Measurements from ENCODE around the gene TRMT112. TPM values are rescaled to one million over a fixed set of nuclear protein-coding genes. Genes with fewer than 3 reads are reported as not detected.

The TRMT112 gene
- 100 to 1,000 TPM; 235 to 248 TPM for total RNA-seq

DNA sequence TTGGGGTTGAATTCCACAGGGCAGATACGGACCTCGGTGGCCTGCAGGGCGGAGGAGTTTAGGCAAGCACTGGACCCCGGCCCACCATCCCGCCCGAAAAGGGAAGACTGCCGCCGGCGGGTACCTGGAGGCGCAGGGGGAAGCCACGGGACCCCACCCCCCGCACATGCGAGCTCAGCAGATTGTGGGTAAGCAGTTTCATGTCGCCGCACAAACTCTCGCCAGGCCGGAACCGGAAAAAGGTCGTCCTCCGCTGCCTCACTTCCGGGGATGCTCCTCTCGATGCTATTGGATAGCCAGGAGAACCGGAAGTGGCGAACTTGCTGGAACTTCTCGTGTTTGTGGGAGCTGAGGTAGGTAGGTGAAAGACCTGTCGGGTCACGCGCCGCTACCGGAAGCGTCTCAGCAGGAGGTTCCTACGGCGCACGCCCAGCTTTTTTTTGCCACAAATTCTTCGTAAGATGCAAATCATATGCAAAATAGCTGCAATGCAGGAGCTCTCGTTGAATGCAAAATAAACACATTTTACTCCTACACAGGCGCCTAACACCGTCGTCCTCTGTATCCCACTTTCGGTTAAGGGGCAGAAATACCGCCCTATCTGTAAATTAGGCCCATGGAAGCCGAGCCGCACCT lies at the start of gene TRMT112:
TRMT112 (minus strand) TSS at position 235 of the 636 bp plus-strand sequence; CDS start at position 202, 33 bp downstream.
- DNase-seq: peak; percentile 95
- no peaks in the 10 kb centered on the region for H3K9me3 Mint-ChIP-seq
- H3K27ac Mint-ChIP-seq: peak within 1 kb of the TSS; percentile 100
- H3K36me3 Mint-ChIP-seq: peaks cover 35% of the 10 kb centered on the region
- H3K4me1 Mint-ChIP-seq: peaks cover 48% of the 10 kb centered on the region
- H3K27me3 Mint-ChIP-seq: no peaks in the 10 kb centered on the region
- H3K4me3 Mint-ChIP-seq: peak within 1 kb of the TSS; percentile 94

DNA sequence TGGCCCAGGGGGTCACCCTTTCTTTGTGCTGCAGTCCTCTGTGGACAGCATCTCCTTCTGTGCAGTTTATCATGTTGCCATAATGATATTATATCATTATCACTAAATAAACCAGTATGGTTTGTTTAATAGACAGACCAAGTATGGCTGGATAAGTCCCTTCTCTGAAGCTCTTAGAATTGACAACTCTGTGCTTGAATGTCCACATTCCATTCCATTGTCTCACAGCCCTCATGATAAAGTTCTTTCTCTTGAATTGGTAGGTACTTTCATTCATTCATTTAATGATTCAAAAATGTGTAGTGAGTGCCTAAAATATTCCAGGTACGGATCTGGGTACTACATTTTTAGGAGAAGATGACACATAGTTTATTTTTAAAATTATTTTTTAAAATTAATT lies 49.4 kb upstream of the TRMT112 start:
- Mint-ChIP-seq H3K4me3 (no peak overlapping the region), H3K27ac (peak overlapping the region; percentile 25), H3K36me3 (peaks cover 22% of the 10 kb centered on the region), H3K9me3 (no peaks in the 10 kb centered on the region), H3K4me1 (peaks cover 5% of the 10 kb centered on the region), H3K27me3 (no peaks in the 10 kb centered on the region)
- DNase-seq: no peak

DNA sequence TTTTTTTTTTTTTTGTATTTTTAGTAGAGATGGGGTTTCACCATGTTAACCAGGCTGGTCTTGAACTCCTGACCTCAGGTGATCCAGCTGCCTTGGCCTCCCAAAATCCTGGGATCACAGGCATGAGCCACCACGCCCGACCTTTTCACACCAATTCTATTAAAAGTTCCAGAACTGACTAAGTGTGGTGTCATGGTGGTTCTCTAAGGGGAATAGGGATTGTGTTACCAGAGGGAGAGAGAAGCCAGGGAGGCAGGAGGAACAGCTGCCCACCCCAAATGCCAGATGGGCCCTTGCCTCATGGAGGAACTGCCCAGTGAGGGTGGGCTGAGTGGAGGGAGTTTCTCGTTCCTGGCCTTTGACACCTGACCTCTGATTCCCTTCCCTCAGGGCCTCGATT lies 47.6 kb upstream of the TRMT112 start:
- no peak for DNase-seq
- Mint-ChIP-seq H3K4me3 (no peak overlapping the region), H3K27ac (no peak overlapping the region), H3K36me3 (peaks cover 23% of the 10 kb centered on the region), H3K4me1 (peaks cover 18% of the 10 kb centered on the region), H3K27me3 (no peaks in the 10 kb centered on the region), H3K9me3 (no peaks in the 10 kb centered on the region)

DNA sequence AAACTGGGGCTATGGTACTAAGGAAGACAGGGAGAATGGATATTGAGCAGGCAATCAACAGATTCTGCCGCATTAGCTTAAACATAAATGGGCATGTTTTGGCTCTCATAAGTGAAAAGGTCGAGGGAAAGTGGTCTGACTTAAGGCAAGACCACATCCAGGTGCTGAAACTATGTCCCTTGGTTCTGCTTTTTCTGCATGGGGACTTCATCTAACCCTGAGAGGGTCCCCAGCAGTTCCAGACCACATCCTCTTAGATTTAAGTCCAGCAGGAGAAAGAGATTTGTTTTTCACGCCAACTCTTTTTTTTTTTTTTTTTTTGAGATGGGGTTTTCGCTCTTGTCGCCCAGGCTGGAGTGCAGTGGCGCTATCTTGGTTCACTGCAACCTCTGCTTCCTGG lies 47.1 kb upstream of the TRMT112 start:
- DNase-seq: no peak
- Mint-ChIP-seq H3K36me3 (peaks cover 21% of the 10 kb centered on the region), H3K4me3 (no peak overlapping the region), H3K4me1 (peaks cover 23% of the 10 kb centered on the region), H3K27ac (no peak overlapping the region), H3K27me3 (no peaks in the 10 kb centered on the region), H3K9me3 (no peaks in the 10 kb centered on the region)

DNA sequence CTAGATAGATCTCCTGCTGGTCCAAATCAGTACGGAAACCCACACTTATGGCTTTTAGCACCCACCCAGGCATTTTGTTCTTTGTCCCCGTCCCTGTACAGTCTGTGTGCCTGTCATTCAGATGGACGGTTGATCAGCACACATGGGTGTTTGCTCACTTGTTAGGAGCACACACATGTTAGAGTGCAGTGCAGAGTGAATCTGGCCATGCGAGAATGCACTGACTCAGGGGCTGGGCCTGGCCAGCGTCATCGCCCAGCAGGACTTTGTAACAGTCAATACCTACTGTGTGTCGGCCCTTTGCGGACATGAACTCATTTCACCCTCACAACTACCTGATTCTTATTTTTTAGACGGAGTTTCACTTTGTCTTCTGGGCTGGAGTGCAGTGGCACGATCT lies 45.0 kb upstream of the TRMT112 start:
- no peak overlapping the region for H3K27ac Mint-ChIP-seq
- no peak for DNase-seq
- H3K9me3 Mint-ChIP-seq: no peaks in the 10 kb centered on the region
- H3K36me3 Mint-ChIP-seq: peaks cover 16% of the 10 kb centered on the region
- H3K4me1 Mint-ChIP-seq: peaks cover 30% of the 10 kb centered on the region
- H3K4me3 Mint-ChIP-seq: no peak overlapping the region
- no peaks in the 10 kb centered on the region for H3K27me3 Mint-ChIP-seq

DNA sequence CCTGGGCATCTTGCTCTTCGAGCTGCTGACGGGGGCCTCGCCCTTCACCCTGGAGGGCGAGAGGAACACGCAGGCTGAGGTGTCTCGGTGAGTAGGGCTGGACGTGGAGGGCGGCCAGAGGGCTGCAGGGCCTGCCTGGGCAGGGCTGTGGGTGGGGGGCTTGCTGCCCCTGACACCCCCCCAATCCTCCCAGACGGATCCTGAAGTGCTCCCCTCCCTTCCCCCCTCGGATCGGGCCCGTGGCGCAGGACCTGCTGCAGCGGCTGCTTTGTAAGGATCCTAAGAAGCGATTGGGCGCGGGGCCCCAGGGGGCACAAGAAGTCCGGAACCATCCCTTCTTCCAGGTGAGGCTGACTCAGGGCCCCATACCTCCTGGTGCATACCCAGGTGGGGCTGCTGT lies 44.3 kb upstream of the TRMT112 start:
- Mint-ChIP-seq H3K27ac (no peak overlapping the region), H3K9me3 (no peaks in the 10 kb centered on the region), H3K4me3 (no peak overlapping the region), H3K36me3 (peaks cover 16% of the 10 kb centered on the region), H3K27me3 (no peaks in the 10 kb centered on the region), H3K4me1 (peaks cover 30% of the 10 kb centered on the region)
- DNase-seq: no peak

DNA sequence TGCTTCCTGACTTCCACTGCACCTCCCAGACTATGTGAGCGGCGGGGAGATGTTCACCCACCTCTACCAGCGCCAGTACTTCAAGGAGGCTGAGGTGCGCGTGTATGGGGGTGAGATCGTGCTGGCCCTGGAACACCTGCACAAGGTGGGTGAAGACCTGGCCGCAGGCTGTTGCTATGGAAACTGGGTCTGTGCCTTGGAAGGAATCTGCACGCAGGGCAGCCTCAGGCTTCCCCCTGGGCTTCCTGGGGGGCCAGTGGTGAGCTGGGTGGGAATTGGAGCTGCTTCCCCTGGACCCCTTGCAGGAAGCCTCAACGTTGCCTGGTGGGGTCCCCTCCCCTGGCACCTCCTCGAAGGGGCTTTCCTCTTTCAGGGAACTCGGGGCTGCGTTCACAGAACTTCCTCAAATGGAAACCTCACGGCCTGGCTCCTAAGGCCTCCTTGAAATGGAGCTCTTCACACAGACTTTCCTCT lies 43.1 kb upstream of the TRMT112 start:
- H3K36me3 Mint-ChIP-seq: peaks cover 16% of the 10 kb centered on the region
- no peak overlapping the region for H3K27ac Mint-ChIP-seq
- DNase-seq: no peak
- H3K4me3 Mint-ChIP-seq: peak overlapping the region; percentile 88
- no peaks in the 10 kb centered on the region for H3K9me3 Mint-ChIP-seq
- H3K4me1 Mint-ChIP-seq: peaks cover 33% of the 10 kb centered on the region
- H3K27me3 Mint-ChIP-seq: no peaks in the 10 kb centered on the region

DNA sequence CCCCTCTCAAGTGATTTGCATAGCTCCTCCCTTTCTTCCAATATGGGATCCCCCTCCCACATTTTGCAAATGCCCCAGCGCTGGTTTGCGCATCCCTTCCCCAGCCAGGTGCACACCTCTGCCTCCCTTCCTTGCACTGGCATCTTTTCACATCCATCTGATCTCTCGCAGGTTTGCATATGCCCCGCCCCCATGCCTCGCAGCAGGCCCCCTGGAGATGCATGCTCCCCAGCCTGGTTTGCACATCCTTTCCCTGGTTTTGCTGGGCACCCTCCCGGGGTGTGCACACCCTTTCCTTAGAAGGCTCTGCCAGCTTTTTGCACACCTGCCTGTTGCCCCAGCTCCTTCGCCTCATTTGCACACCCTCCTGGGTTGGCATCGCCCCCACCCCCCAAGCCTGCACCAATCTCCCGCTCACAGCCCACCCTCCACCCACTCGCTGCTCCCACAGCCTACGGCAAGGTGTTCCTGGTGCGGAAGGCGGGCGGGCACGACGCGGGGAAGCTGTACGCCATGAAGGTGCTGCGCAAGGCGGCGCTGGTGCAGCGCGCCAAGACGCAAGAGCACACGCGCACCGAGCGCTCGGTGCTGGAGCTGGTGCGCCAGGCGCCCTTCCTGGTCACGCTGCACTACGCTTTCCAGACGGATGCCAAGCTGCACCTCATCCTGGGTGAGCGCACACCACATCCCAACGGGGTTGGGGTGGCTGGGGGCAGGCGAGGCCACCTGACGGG lies 42.5 kb upstream of the TRMT112 start:
- DNase-seq: peak; percentile 47
- peak overlapping the region; percentile 88 for H3K4me3 Mint-ChIP-seq
- peaks cover 16% of the 10 kb centered on the region for H3K36me3 Mint-ChIP-seq
- peak overlapping the region; percentile 66 for H3K27ac Mint-ChIP-seq
- H3K9me3 Mint-ChIP-seq: no peaks in the 10 kb centered on the region
- H3K4me1 Mint-ChIP-seq: peaks cover 35% of the 10 kb centered on the region
- no peaks in the 10 kb centered on the region for H3K27me3 Mint-ChIP-seq

DNA sequence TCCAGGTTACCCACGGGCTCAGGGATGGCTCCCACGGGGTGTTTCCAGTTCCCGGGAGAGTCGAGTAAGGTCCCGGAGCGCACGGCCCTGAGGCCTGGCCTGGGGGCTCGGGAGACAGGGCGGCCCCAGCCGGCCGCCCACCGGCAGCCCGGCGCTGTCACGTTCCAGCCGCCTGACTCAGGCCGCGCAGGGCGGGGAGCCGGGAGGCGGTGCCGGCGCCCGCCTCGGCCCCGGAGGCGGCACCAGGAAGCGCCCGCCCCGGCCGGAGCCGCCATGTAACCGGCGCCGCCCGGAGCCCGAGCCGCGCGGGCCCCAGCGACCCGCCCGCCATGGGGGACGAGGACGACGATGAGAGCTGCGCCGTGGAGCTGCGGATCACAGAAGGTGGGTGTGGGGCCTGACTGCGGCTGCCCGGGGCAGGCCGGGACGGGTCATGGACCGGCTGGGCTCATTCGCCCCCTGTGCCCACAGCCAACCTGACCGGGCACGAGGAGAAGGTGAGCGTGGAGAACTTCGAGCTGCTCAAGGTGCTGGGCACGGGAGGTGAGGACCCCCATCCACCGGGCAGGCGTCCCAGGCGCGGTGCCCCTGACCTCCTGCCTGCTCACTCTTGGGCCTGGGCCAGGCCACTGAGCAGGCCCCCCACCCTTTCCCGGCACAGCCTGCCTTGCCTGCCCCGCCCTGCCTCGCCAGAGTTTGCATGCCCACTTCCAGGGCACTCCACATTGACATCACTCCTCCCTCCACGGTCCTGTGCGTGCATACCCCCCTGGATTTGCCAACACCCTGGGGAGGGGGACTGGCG lies 41.8 kb upstream of the TRMT112 start, which contains the start of gene RPS6KA4:
RPS6KA4 (plus strand) TSS at position 256 of the 805 bp plus-strand sequence; CDS start at position 330, 74 bp downstream.
- peak; percentile 77 for DNase-seq
- H3K36me3 Mint-ChIP-seq: peaks cover 13% of the 10 kb centered on the region
- peak within 1 kb of the TSS; percentile 66 for H3K27ac Mint-ChIP-seq
- H3K4me1 Mint-ChIP-seq: peaks cover 37% of the 10 kb centered on the region
- no peaks in the 10 kb centered on the region for H3K9me3 Mint-ChIP-seq
- H3K4me3 Mint-ChIP-seq: peak within 1 kb of the TSS; percentile 88
- H3K27me3 Mint-ChIP-seq: no peaks in the 10 kb centered on the region

DNA sequence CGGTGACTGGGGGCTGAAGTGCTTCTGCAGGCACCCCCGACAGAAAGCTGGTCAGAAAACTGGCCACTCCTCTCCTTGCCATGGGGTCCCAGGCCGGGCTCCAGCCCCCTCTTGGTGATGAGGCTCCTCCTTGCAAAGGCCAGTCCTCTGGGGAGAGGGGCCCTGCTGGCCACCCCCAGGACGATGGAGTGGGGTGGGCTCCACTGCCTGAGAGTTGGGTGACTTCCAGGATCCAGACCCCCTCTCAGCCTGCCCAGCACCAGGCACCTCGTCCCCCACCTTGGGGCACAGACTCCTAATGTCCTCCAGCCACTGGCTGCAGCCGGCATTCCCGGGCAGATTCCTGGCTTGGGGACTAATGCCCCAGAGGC lies 41.2 kb upstream of the TRMT112 start:
- H3K9me3 Mint-ChIP-seq: no peaks in the 10 kb centered on the region
- no peaks in the 10 kb centered on the region for H3K27me3 Mint-ChIP-seq
- H3K36me3 Mint-ChIP-seq: peaks cover 13% of the 10 kb centered on the region
- H3K27ac Mint-ChIP-seq: peak overlapping the region; percentile 62
- peak overlapping the region; percentile 65 for H3K4me3 Mint-ChIP-seq
- no peak for DNase-seq
- peaks cover 37% of the 10 kb centered on the region for H3K4me1 Mint-ChIP-seq

DNA sequence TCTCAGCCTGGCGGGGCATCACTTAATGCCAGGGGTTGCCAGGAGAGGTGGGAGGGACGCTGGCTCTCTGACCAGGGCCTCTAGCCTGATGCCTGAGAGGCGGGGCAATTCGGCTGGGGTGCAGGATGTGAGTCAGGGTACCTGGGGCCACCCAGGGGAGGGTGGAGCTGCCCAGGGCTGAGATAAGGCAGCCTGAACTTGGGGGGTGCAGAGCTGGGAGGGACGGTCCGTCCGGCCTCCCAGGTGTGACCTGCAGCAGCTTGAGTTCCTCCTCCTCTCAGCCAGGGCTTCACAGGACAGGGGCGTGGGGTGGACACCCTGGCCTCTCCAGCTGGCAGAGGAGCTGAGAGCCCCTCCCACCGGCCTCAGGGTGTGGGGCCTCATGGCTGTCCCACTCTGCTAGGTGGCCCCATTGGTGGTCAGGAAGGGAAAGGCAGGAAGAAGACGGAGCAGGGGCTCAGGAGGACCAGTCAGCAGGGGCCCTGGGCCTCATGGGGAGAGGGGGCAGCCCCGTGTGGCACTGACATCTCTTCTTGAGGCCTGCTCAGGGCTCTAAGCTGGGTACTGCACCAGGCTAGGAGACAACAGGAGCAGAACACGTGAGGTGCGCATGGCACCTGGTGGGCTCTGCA lies 40.7 kb upstream of the TRMT112 start:
- Mint-ChIP-seq H3K36me3 (peaks cover 13% of the 10 kb centered on the region), H3K9me3 (no peaks in the 10 kb centered on the region), H3K4me1 (peaks cover 37% of the 10 kb centered on the region), H3K27ac (peak overlapping the region; percentile 62), H3K27me3 (no peaks in the 10 kb centered on the region), H3K4me3 (peak overlapping the region; percentile 65)
- peak; percentile 60 for DNase-seq

DNA sequence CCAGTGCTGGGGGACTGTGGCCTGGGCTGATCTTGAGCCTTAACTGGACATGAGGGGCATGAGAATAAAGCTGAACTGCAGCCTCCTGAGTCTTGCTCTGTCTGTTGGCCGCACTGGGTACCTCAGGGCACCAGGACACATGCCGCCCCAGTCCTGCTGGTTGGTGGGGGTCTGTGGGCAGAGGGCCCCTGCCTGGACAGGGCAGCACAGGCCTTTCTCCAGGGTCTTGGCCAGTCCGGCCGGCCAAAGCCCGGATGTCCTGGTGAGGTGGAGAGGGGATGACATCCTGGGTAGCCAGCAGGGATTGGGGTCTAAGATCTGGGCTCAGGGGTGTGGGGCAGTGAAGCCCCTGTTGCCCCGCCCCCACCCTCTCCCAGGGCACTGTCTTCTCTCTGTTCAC lies 40.1 kb upstream of the TRMT112 start:
- no peak for DNase-seq
- no peak overlapping the region for H3K4me3 Mint-ChIP-seq
- H3K27ac Mint-ChIP-seq: no peak overlapping the region
- H3K36me3 Mint-ChIP-seq: peaks cover 10% of the 10 kb centered on the region
- no peaks in the 10 kb centered on the region for H3K9me3 Mint-ChIP-seq
- H3K4me1 Mint-ChIP-seq: peaks cover 37% of the 10 kb centered on the region
- H3K27me3 Mint-ChIP-seq: no peaks in the 10 kb centered on the region

DNA sequence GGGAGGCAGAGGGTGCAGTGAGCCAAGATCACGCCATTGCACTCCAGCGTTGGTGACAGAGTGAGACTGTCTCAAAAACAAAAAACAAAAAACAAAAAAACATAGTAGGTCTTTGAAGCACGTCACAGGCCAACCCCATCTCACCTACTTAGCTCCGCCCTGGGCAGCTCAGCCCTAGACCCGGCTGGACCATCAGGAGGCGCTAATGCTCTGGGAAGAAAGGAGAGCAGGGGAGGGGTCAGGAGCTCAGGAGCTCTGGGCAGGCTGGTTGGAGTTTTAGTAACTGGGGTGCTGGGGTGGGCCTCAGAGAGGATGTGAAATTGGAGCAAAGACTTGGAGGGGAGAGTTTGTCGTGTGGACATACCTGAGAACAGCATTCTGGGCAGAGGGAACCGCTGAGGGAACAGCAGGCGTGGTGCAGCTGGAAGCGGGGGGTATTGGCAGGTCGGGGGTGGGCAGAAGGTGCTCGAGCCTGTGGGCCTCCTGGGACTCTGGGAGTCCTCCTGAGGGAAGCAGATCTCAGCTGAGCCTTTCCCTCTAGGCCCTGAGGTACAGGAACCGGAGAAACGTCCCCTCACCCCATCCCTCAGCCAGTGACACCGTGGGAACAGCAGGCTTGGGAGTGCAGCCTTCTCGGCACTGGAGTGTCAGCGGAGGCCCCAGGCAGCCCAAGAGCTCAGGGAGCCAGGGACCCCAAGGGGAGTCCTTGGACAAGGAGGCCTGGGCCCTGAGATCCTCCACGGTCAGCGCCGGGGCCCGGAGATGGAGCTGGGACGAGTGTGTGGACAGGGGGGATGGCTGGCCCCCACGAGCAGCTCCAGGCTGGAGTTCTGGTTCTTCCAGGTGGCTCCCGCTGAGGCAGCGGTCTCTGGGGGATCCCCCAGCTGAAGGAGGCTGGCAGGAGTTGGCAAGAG lies 39.4 kb upstream of the TRMT112 start:
- Mint-ChIP-seq H3K9me3 (no peaks in the 10 kb centered on the region), H3K4me3 (peak overlapping the region; percentile 50), H3K36me3 (peaks cover 9% of the 10 kb centered on the region), H3K27ac (no peak overlapping the region), H3K4me1 (peaks cover 32% of the 10 kb centered on the region), H3K27me3 (no peaks in the 10 kb centered on the region)
- DNase-seq: peak; percentile 58
